ENCODE results near the gene TBX1. TPM values are rescaled to one million over a fixed set of nuclear protein-coding genes. Genes with fewer than 3 reads are reported as not detected.

The TBX1 gene
- total RNA-seq, 1 experiment from 2014 or later, result 3.9 TPM

DNA sequence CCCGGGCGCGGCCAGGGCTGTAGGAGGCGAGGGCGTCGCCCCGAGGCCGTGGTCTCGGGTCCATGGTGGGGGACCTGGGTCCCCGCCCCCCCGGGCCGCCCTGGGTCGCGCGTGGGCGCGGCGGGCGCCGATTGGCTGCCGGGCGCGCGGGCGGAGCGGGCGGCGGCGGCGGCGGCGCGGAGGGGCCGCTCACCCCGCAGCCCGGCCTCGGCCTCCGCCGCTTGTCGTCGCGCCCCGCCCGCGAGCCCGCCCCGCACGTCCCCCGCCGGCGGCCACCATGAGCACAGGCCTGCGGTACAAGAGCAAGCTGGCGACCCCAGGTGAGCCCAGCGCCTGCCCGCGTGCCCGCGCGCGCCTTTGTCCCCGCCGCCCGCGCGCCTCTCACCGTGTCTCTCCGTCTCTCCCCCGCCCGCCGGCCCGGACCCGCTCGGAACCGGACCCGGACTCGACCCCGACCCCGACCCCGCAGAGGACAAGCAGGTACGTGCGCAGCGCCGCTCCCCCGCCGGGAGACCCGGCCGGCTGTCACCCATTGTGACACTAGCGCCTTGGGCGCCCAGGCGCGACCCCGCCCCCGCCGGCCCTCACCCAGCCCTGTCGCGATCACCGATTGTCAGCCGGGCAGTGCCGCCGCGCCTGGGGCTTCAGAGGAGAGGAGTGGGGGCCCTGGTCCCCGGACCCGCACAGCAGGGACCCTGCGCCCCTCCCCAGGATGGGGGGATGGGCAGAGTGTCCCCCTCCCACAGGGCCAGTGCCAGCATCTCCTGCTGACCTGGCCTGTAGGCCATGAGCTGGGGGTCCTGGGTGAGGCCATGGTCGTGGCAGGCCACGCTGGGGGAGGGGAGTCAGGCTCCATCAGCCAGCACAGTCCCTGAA, 46.0 kb upstream of the TBX1 start, which contains the start of gene SEPTIN5:
Gene SEPTIN5, plus strand, starts transcription at position 192 of the 876 bp plus-strand sequence. Its CDS starts 86 bp downstream, at position 278.
- intact Hi-C loops (cut with micrococcal nuclease), result loop anchor here (5.0 to 10.0 kb wide), 2 partner anchors 32 to 420 kb away; partner anchors contain the start of gene CLTCL1
- no TSS peak for BruUV-seq (replicated peaks)
- 0 out of 2 replicates have a peak, but pooled peaks have one; percentile 7 for ATAC-seq

More for the DNA sequence above, 46.0 kb upstream of the TBX1 start, which contains the start of gene SEPTIN5:
- TF ChIP-seq CBX3 (IDR thresholded peaks at IDR 0.05; ENCODE audit: low read depth) (no peak), RAD21 (IDR thresholded peaks at IDR 0.05; ENCODE audit: low read depth) (no peak), SRF (IDR thresholded peaks at IDR 0.05; ENCODE audit: low read depth) (no peak), JUND (IDR thresholded peaks at IDR 0.05) (no peak)
- TF ChIP-seq, protein P1, sequence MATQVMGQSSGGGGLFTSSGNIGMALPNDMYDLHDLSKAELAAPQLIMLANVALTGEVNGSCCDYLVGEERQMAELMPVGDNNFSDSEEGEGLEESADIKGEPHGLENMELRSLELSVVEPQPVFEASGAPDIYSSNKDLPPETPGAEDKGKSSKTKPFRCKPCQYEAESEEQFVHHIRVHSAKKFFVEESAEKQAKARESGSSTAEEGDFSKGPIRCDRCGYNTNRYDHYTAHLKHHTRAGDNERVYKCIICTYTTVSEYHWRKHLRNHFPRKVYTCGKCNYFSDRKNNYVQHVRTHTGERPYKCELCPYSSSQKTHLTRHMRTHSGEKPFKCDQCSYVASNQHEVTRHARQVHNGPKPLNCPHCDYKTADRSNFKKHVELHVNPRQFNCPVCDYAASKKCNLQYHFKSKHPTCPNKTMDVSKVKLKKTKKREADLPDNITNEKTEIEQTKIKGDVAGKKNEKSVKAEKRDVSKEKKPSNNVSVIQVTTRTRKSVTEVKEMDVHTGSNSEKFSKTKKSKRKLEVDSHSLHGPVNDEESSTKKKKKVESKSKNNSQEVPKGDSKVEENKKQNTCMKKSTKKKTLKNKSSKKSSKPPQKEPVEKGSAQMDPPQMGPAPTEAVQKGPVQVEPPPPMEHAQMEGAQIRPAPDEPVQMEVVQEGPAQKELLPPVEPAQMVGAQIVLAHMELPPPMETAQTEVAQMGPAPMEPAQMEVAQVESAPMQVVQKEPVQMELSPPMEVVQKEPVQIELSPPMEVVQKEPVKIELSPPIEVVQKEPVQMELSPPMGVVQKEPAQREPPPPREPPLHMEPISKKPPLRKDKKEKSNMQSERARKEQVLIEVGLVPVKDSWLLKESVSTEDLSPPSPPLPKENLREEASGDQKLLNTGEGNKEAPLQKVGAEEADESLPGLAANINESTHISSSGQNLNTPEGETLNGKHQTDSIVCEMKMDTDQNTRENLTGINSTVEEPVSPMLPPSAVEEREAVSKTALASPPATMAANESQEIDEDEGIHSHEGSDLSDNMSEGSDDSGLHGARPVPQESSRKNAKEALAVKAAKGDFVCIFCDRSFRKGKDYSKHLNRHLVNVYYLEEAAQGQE (IDR thresholded peaks at IDR 0.05; ENCODE audit: low read depth), result no peak
- no peaks in the 10 kb centered on the region for H3K36me3 ChIP-seq (ENCODE audit: control insufficient read depth in 1 of 2, insufficient read depth in 2 of 2, low read length in 2 of 2)
- no peak within 1 kb of the TSS for H2AFZ ChIP-seq (ENCODE audit: low read depth, low read length, poor library complexity, severe bottlenecking)
- H3K9ac ChIP-seq (ENCODE audit: low read length), result peak within 1 kb of the TSS; percentile 38; the same call in 1 of the 2 replicates
- peak within 1 kb of the TSS; percentile 29; the same call in 1 of the 2 replicates for H3K27ac ChIP-seq (ENCODE audit: low read depth, low read length)
- no peaks in the 10 kb centered on the region for H3K9me2 ChIP-seq (ENCODE audit: insufficient read depth)
- H3K4me2 ChIP-seq (ENCODE audit: low read length), result peak within 1 kb of the TSS; percentile 80
- no peaks in the 10 kb centered on the region for H3K79me2 ChIP-seq (ENCODE audit: insufficient read depth, low read length)
- no peaks in the 10 kb centered on the region for H4K20me1 ChIP-seq (ENCODE audit: insufficient read depth)
- ChIA-PET CTCF (interaction anchor here (1.1 kb wide), 1 partner anchor 16 kb away, joined by 4 read pairs; no protein-coding TSS in a partner anchor), RAD21 (ENCODE audit: low non-redundant PET in 1 of 2, low total read pairs in 2 of 2, uncharacterized antibody in 2 of 2, unreplicated experiment in 2 of 2) (no interaction called here), POLR2A (interaction anchor here (0.7 kb wide), 1 partner anchor 11 kb away, joined by 3 read pairs; no protein-coding TSS in a partner anchor)
- H3K27me3 ChIP-seq (ENCODE audit: insufficient read depth, low read length), result no peaks in the 10 kb centered on the region
- H3K4me1 ChIP-seq (ENCODE audit: control insufficient read depth in 1 of 2, insufficient read depth in 2 of 2, low read length in 2 of 2), result peaks cover 5 to 28% of the 10 kb centered on the region in 2 experiments; a peak in 3 of 4 replicates
- H3K4me3 ChIP-seq (replicated peaks in 1 of 2; ENCODE audit: low read depth in 1 of 2, low read length in 2 of 2), result peak within 1 kb of the TSS; percentile 44 to 57
- DNase-seq (ENCODE audit: low read depth, low spot score), result no peak
- H3K9me3 ChIP-seq (ENCODE audit: control insufficient read depth in 1 of 2, insufficient read depth in 1 of 2, low read depth in 1 of 2, low read length in 2 of 2), result no peaks in the 10 kb centered on the region

All from HCT116 (cell line).